Measurements from ENCODE around the gene PRLHR. TPM values are rescaled to one million over a fixed set of nuclear protein-coding genes. Genes with fewer than 3 reads are reported as not detected.

PRLHR gene
- total and polyA plus RNA-seq, 2 of the 13 experiments (the other 11 are each of a cell fraction or from before 2014, with no cell fraction given): not detected

DNA sequence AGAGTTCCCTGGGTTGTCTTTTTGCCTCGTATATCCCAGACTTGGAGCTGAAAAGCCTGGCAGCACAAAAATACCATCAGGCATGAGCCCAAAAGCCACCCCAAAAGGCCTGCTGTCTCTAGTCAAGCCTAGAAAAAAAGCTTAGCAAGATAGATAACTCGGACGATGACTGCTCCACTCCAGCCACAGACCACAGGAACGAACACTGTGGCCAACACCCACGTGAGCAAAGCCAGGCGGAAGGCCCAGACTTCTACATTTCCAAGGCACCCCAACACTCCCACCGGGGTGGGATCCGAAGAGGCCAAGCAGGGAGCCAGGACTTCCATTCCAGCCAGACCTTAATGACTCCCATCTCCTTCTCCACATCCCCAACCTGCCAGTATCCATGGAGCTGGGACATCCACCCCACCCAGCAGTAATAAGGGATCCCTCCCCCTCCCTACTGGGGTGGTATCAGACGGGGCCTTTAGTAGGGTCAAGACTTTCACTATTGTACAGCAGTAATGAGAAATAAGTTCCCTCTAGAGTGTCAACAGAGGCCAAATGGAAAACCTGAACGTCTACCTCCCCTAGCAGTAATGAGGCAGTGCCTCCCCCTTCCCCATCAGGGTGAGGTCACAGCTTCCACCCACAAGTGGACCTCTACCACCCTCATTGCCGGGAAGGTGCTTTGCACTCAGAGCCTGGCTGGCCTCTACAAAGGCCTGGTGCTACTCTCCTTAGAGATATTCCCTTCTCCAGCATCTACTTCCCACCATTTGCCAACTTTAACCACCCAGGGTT, 23.0 kb downstream of the PRLHR start (continued):
- TF ChIP-seq, protein P1, sequence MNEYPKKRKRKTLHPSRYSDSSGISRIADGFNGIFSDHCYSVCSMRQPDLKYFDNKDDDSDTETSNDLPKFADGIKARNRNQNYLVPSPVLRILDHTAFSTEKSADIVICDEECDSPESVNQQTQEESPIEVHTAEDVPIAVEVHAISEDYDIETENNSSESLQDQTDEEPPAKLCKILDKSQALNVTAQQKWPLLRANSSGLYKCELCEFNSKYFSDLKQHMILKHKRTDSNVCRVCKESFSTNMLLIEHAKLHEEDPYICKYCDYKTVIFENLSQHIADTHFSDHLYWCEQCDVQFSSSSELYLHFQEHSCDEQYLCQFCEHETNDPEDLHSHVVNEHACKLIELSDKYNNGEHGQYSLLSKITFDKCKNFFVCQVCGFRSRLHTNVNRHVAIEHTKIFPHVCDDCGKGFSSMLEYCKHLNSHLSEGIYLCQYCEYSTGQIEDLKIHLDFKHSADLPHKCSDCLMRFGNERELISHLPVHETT (CRISPR knock-in tag; conservative IDR thresholded peaks at IDR 0.05): no peak
- TF ChIP-seq, protein P2, sequence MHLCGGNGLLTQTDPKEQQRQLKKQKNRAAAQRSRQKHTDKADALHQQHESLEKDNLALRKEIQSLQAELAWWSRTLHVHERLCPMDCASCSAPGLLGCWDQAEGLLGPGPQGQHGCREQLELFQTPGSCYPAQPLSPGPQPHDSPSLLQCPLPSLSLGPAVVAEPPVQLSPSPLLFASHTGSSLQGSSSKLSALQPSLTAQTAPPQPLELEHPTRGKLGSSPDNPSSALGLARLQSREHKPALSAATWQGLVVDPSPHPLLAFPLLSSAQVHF (CRISPR knock-in tag; IDR thresholded peaks at IDR 0.05): no peak
- TF ChIP-seq PAF1 (CRISPR knock-in tag; IDR thresholded peaks at IDR 0.05) (no peak), BRCA1 (CRISPR knock-in tag; IDR thresholded peaks at IDR 0.05) (no peak)

DNA sequence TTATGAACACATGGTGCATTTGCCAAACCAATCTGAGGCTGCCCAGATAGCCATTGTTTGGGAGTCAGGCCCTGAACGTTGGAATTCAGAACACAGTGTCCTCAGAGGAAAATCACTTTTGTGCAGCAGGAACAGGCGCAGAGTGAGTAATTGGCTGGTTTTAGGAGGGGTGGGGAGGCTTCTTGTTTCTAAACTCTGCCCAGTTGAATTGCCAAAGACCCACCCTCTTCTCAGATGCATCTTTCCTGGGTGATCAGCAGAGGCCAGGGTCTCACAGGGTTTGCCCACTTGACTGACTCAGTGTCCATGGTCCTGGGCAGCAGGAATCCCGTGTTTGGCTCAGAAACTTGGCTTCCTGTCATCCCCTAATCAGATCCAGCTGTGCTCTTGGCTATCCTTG, 24.3 kb downstream of the PRLHR start:
- intact Hi-C loops (cut with micrococcal nuclease; ENCODE audit: unreplicated experiment) (no loop called here), in situ Hi-C loops (cut with HindIII; ENCODE audit: extremely low pct_ligation_motif_present, low pct_unique_long_range_greater_than_20kb) (loop anchor here (10.0 kb wide), 1 partner anchor 234 kb away; no protein-coding TSS in a partner anchor)
- DNase-seq (ENCODE audit: low spot score) (no peak), FAIRE-seq (no peak), ATAC-seq (no peak)
- BruUV-seq (replicated peaks): no TSS peak
- WGBS (ENCODE audit: low lambda C conversion rate): 0% methylated on average over 2 of the region's 3 CpGs
- ChIA-PET POLR2A (no interaction called here), CTCF (ENCODE audit: low intra/inter-chr PET ratio, low total read pairs) (no interaction called here)
- Histone ChIP-seq H3K27ac (ENCODE audit: extremely low read length, insufficient read depth, low read length) (no peak overlapping the region), H3K4me1 (ENCODE audit: insufficient read depth, low read length) (peaks cover 6% of the 10 kb centered on the region), H3K9ac (ENCODE audit: insufficient read depth, low read depth, low read length) (no peak overlapping the region), H3K4me2 (ENCODE audit: low read depth, low read length) (no peak overlapping the region), H3K79me2 (ENCODE audit: insufficient read depth, low read length) (no peaks in the 10 kb centered on the region), H2AFZ (ENCODE audit: low read length) (no peak overlapping the region), H3K36me3 (replicated peaks in 1 of 2; ENCODE audit: control insufficient read depth in 1 of 2, insufficient read depth in 2 of 2, low read length in 2 of 2) (no peaks in the 10 kb centered on the region), H4K20me1 (ENCODE audit: insufficient read depth, low read length) (no peaks in the 10 kb centered on the region), H3K27me3 (ENCODE audit: control insufficient read depth in 1 of 2, insufficient read depth in 2 of 2, low read length in 2 of 2) (peaks cover 0 to 21% of the 10 kb centered on the region in 2 experiments; a peak in 2 of 5 replicates), H3K9me3 (ENCODE audit: low read length) (no peaks in the 10 kb centered on the region), H3K4me3 (replicated peaks in 1 of 3; ENCODE audit: insufficient read depth in 1 of 3, low read depth in 2 of 3, low read length in 3 of 3) (no peak overlapping the region)
- no peak for TF ChIP-seq ZNF124 (CRISPR knock-in tag; IDR thresholded peaks at IDR 0.05)
- no peak for TF ChIP-seq SRSF4 (IDR thresholded peaks at IDR 0.05; ENCODE audit: low read depth, low read length, poor library complexity, severe bottlenecking)
- TF ChIP-seq, protein P3, sequence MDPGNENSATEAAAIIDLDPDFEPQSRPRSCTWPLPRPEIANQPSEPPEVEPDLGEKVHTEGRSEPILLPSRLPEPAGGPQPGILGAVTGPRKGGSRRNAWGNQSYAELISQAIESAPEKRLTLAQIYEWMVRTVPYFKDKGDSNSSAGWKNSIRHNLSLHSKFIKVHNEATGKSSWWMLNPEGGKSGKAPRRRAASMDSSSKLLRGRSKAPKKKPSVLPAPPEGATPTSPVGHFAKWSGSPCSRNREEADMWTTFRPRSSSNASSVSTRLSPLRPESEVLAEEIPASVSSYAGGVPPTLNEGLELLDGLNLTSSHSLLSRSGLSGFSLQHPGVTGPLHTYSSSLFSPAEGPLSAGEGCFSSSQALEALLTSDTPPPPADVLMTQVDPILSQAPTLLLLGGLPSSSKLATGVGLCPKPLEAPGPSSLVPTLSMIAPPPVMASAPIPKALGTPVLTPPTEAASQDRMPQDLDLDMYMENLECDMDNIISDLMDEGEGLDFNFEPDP (CRISPR knock-in tag; conservative IDR thresholded peaks at IDR 0.05): no peak
- no peak for TF ChIP-seq PHF5A (CRISPR knock-in tag; IDR thresholded peaks at IDR 0.05; ENCODE audit: low read depth, unreplicated experiment)
- TF ChIP-seq ZSCAN12 (CRISPR knock-in tag; IDR thresholded peaks at IDR 0.05): no peak
- TF ChIP-seq HNRNPLL (IDR thresholded peaks at IDR 0.05; ENCODE audit: low read depth, low read length, poor library complexity, severe bottlenecking): no peak

Measured in HepG2 (cell line).